GM12891 (cell line): ENCODE measurements around the gene NBPF1.
"Not testable (repeated sequence)": the region's sequence is repeated elsewhere in the genome, so short reads cannot be mapped to it uniquely, and the experiment has no call there.

Source experiments
- DNase-seq: peaks from one replicate; pipeline ENCODE4 v3.0.0; 2011; ENCODE audit warnings: low spot score; ENCODE audit not compliant: insufficient read length
- FAIRE-seq: peaks from 2 replicates; lab custom pipeline; 2011; peaks lifted over from hg19 to GRCh38; lab: Jason Lieb, UNC
- PAX5 ChIP-seq: IDR thresholded peaks from 2 replicates; pipeline ENCODE4 v1.6.1; 2011; ENCODE audit warnings: low read length, moderate library complexity, mild to moderate bottlenecking; ENCODE audit not compliant: insufficient read depth, severe bottlenecking
- POLR2A ChIP-seq: IDR thresholded peaks from 2 replicates; pipeline ENCODE4 v1.6.1; 2011; ENCODE audit warnings: low read depth, low read length, control low read depth
- POLR2AphosphoS5 ChIP-seq: IDR thresholded peaks from 2 replicates; pipeline ENCODE4 v1.6.1; 2011; ENCODE audit warnings: low read depth, low read length, control low read depth
- POU2F2 ChIP-seq: IDR thresholded peaks from 2 replicates; pipeline ENCODE4 v1.6.1; 2011; ENCODE audit warnings: low read depth, mild to moderate bottlenecking, control low read depth, low read length, moderate library complexity
- SPI1 ChIP-seq: IDR thresholded peaks from 2 replicates; pipeline ENCODE4 v1.6.1; 2011; ENCODE audit warnings: low read depth, low read length, control low read depth
- TAF1 ChIP-seq: IDR thresholded peaks from 2 replicates; pipeline ENCODE4 v1.6.1; 2011; ENCODE audit warnings: low read depth, low read length, control low read depth

NBPF1 gene

DNA sequence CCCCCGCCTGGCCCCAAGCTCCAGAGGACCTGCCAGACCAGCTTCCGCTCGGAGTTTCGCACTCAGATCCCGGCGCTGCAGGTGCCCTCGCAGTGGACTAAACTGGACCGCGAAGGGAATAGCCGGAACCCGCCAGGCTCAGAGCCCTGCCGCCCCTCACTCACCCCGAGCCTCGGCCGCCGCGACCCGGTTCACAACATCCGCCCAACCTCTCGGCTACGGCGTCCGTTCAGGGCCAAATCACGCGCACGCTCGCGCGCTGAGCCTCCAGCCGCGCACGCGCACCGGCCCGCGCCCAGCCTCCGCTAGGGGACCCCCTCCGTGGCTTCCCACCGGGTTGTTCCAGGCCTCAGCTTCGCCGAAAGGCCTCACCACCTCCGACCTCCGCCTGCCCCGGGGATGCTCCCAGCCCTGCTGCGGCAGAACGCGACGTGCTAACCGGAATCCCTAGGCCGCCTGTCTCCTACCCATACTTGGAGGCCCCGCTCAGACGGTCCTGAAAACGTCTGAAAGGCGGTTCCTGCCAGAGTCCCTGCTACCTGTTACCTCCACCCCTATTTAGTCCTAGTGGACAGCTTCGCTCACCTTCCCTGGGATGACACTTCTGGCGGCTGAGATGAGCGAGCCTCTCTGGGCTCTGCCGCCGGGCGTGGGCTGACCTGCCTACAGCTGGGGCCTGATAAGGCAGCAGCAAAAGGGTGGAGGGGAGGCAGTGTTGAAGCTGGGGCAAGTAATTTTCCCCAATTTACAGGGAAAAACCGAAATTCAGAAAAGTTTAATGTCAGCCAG, 31.3 kb upstream of the NBPF1 start:
- TF ChIP-seq POLR2AphosphoS5 (peak; percentile 95), PAX5 (peak; percentile 67), SPI1 (0 out of 2 replicates have a peak, but pooled peaks have one; percentile 6), TAF1 (peak; percentile 82), POU2F2 (peak; percentile 84), POLR2A (peak; percentile 90)
- DNase-seq = peak; percentile 100
- peak; percentile 100 for FAIRE-seq

DNA sequence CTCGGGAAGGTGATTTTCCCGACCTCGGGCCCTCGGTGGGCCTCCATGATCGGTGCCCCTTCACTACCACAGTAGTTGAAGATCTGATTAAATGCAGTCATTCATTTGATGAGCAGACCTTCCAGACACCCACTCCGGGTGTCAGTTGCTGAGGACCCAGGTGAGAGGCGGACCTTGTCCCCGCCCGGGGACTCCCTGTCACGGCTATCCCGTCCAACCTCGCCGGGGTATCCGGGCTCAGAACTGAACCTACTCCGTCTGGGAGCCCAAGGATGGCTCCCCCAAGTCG, 30.8 kb upstream of the NBPF1 start:
- no peak for DNase-seq

DNA sequence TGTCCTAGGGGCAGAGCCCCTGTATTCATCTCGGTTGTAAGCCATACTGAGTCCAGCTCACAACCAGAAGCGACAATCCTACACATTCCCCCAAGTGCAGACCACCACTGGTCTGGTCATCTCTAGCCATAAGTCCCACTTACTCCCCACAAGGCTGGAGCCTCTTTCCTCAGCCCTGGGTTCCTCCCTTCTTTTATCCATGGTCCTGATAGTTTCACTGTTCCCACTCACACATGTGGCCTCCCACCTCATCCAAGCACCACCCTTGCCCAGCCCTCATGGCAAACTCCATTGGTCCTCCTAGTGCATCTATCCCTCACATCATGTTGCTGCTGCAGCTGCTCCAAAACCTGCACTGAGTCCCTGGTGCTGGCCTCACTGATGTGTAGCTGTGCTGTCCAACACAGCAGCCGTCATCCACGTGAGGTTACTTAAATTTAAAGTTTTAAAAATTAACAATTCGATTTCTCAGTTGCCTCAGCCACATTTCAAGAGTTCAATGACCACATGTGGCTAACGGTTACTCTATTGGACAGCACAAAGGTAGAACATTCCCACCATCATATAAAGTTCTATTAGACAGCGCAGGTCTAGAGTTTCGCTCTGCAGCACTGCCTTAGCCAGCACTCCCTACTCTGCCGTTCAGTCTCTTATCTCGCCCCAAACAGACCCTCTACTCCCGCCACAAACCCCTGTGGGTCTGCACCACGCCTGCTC, 30.3 kb upstream of the NBPF1 start:
- not testable (repeated sequence) for DNase-seq
- peak; percentile 20 for FAIRE-seq

More for the DNA sequence above, 30.8 kb upstream of the NBPF1 start:
- FAIRE-seq = no peak
- no peak for TF ChIP-seq SPI1
- TF ChIP-seq PAX5 = no peak
- TF ChIP-seq POLR2A = no peak
- no peak for TF ChIP-seq TAF1
- TF ChIP-seq POU2F2 = no peak
- TF ChIP-seq POLR2AphosphoS5 = no peak

- FAIRE-seq, DNase-seq: not testable (repeated sequence)
Observed at GRCh38 chr1:16643001-16643411, 29.6 kb upstream of the NBPF1 start.

DNA sequence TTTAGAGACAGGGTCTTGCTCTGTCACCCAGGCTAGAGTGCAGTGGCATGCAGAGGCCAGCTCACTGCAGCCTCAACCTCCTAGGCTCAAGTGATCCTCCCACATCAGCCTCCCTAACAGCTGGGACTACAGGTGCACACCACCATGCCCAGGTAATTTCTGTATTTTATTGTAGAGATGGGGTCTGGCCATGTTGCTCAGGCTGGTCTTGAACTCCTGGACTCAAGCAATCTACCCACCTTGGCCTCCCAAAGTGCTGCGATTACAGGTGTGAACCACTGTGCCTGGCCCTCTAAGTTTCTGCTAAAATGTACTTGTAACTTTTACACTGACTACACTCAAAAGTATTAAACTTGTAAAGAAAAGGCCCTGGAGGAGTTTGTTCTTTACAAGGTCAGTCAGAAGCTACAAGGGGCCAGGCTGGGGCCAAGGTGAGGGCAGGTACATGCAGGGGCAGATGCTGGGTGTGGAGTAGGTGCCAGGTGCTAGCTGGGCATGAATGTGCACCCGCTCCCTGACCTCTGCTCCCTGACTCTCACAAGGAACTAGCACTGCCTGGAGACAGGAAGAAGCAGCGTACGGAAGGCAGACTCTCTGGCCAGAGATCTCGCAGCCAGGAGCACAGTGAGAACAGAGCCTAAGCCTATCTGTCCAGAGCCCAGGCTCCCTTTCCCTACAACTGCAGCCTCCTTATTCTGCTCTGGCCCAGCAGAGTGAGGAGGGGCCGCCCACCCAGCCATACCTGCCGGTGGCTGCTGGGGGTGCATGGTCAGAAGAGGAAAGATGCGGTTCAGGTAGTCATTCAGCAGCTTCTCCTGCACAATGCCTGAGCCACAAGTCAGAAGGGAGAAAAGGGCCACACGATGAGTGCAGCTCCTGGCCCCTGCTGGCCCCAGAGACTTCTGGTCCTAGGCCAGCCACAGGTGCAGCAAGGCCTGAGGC, 28.9 kb upstream of the NBPF1 start:
- not testable (repeated sequence) for DNase-seq, FAIRE-seq

GRCh38 chr1:16641159-16641975, 28.0 kb upstream of the NBPF1 start:
- FAIRE-seq, DNase-seq: not testable (repeated sequence)

DNA sequence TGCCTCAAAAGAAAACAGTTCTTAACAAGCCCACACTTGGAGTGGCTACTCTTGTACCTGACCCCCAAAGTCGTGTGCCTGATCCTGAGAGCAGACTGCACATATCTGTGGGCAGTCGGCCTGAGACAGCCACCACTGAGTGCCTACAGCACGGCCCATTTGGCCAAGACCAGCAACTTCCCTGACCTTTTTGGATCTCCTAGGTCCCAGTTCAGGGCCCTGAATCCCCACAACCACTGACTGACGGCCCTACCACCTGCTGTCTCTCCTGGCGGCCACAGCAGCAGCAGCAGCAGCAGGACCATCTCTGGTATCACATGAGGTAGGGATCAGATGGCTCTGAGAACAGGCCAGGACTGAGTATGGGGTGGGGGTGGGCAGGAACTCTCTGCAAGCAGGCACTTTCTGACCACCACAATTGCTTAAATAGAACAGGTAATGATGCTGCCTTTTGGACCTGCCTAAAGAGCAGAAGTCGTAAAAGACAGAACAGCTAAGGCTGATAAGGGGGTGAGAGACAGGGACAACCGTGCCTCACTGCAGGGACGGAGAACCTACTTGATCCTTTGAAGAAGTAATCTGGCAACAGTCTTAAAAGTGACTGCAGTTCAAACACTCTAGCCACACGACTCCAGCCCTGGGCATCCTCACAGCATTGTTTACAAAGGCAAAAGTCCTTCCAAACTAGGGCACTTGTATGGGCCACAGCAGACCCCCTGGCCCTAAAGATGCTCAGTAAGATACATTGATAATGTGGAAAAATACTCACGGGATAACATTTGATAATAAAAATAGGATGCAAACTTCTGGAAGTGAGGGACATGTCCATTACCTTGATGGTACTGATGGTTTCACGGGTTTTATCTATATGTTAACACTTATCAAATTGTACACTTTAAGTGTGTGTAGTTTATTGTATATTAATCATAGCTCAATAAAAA, 26.0 kb upstream of the NBPF1 start:
- DNase-seq, FAIRE-seq: not testable (repeated sequence)

GRCh38 chr1:16637941-16638778, 24.8 kb upstream of the NBPF1 start:
- FAIRE-seq, DNase-seq: not testable (repeated sequence)

DNA sequence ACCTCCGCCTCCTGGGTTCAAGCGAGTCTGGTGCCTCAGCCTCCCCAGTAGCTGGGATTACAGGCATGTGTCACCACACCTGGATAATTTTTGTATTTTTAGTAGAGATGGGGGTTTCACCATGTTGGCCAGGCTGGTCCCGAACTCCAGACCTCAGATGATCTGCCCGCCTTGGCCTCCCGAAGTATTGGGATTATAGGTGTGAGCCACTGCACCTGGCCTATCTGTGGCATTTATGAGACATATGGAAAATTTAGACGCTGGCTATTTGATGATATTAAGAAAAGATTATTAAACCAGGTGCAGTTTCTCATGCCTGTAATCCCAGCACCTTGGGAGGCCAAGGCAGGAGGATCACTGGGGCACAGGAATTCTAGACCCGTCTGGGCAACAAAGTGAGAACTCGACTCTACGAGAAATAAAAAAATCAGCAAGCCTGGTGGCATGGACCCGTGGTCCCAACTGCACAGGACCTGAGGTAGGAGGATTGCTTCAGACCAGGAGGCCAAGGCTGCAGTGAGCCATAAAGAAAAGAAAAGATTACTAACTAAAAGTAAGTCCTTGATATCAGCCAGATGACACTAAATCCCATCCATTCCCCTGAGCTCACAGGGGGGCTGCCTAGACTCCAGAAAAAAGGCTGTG, 23.3 kb upstream of the NBPF1 start:
- not testable (repeated sequence) for FAIRE-seq, DNase-seq

DNA sequence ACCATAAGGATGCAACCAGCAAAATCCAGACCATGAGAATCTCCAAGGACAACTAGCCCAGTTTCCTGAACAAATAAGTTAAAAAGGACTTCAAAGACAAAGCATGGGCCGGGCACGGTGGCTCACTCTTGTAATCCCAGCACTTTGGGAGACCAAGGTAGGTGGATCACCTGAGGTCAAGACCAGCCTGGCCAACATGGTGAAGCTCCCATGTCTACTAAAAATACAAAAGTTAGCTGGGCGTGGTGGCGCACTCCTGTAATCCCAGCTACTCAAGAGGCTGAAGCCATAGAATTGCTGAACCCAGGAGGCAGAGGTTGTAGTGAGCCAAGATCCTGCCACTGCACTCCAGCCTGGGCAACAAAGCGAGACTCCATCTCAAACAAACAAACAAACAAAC, 22.6 kb upstream of the NBPF1 start:
- not testable (repeated sequence) for FAIRE-seq, DNase-seq

DNA sequence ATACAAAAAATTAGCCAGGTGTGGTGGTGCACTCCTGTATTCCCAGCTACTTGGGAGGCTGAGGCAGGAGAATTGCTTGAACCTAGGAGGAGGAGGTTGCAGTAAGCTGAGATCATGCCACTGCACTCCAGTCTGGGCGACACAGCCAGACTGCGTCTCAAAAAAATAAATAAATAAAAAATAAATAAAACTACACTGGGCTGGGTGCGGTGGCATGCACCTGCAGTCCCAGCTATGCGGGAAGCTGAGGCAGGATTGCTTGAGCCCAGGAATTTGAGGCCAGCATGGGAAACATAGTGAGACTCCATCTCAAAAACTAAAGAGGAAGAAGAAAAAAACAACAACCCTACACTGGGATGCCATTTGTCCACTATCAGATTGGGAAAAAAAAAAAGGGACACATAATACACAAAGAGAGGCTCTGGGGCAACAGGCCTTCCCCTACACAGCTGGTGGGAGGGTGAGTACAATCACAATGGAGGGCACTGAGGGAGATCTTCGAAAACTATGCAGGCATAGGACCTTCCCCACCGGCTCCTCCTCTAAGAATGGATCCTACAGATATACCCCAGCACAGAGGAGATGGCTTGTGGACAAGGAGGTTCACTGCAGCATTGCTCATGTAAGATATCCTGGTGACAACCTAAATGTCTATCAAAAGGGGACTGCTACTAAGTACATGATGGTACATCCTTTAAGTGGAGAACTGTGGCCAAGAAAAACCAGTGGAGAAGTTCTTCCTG, 20.3 kb upstream of the NBPF1 start:
- not testable (repeated sequence) for DNase-seq, FAIRE-seq

- DNase-seq, FAIRE-seq: not testable (repeated sequence)
Observed at GRCh38 chr1:16632044-16632850, 18.9 kb upstream of the NBPF1 start.
